ENCODE results near the gene ITPR2.

DNA sequence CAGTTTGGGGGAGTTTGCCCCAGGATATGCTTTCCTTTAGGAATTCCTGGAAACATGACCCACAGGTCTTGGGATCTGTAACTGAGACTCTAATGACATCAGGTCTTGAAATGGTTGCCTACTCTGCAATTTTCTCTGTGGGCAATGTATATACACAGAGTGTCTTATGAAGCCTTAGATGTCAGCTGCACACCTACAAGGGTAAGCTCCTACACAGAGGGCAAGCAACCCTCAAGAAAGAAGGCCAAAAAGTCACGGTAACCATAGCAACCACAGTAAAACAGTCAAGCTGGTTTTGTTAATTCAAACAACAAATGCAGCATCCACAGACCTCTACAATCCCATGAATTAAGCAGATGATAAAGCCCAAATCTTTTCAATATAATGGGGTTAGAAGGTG, 344.6 kb downstream of the ITPR2 start:
- TF ChIP-seq, protein P1, sequence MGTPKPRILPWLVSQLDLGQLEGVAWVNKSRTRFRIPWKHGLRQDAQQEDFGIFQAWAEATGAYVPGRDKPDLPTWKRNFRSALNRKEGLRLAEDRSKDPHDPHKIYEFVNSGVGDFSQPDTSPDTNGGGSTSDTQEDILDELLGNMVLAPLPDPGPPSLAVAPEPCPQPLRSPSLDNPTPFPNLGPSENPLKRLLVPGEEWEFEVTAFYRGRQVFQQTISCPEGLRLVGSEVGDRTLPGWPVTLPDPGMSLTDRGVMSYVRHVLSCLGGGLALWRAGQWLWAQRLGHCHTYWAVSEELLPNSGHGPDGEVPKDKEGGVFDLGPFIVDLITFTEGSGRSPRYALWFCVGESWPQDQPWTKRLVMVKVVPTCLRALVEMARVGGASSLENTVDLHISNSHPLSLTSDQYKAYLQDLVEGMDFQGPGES (IDR thresholded peaks at IDR 0.05; ENCODE audit: low read depth, low read length), result no peak
- TF ChIP-seq CTCF (IDR thresholded peaks at IDR 0.05) (no peak), MXI1 (IDR thresholded peaks at IDR 0.05; ENCODE audit: low read depth, low read length) (no peak)
